D721Med (cell line): ENCODE data around the gene COL23A1.

Experiments
- DNase-seq: peaks from one replicate; pipeline ENCODE4 v3.0.0; 2011; ENCODE audit warnings: low spot score; ENCODE audit not compliant: insufficient read length
- FAIRE-seq: peaks from 2 replicates; lab custom pipeline; 2011; peaks lifted over from hg19 to GRCh38; lab: Jason Lieb, UNC
- TF ChIP-seq, protein P1 (sequence below): IDR thresholded peaks from 2 replicates; pipeline ENCODE4 v1.5.1; 2012; ENCODE audit warnings: mild to moderate bottlenecking, control low read depth; ENCODE audit not compliant: insufficient read depth; ENCODE audit errors: missing control alignments

COL23A1 gene

DNA sequence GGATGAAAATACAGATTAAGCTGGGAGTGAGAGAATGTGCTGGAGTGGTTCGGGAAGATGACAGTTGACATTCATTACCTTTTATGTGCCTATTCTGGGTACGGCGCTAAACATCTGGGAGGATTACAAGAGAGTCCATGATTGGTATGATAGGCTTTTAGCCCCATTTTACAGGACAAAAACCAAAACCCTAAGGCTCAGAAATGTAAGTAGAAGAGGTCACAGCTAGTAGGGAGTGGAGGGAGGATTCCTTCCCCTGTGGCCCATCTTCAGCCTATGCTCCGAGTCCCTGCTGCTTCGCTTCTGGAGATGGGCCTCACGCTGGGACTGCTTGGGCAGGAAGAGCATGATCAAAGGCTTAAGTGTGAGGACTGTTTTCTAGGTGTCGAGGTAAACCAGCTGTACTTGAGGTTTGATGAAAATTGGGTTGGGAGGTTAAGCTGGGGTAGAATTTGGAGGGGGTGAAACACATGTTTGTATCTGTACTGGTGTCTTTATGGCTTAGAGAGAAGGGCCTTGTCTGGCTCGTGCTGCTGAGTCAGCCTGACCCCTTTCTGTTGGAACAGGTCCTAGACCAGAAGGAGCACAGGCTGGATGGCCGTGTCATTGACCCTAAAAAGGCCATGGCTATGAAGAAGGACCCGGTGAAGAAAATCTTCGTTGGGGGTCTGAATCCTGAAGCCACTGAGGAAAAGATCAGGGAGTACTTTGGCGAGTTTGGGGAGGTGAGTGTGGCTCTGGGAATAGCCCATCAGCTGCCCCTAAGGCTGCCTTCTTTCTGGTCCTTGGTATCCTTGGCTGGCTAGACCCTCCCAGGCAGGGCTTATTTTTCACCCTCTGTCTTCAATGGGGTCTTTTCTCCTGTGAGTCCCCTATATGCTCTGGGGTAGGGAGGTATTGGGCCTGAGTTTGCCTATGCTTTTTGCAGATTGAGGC is 383.8 kb downstream of the COL23A1 start:
- TF ChIP-seq, protein P1, sequence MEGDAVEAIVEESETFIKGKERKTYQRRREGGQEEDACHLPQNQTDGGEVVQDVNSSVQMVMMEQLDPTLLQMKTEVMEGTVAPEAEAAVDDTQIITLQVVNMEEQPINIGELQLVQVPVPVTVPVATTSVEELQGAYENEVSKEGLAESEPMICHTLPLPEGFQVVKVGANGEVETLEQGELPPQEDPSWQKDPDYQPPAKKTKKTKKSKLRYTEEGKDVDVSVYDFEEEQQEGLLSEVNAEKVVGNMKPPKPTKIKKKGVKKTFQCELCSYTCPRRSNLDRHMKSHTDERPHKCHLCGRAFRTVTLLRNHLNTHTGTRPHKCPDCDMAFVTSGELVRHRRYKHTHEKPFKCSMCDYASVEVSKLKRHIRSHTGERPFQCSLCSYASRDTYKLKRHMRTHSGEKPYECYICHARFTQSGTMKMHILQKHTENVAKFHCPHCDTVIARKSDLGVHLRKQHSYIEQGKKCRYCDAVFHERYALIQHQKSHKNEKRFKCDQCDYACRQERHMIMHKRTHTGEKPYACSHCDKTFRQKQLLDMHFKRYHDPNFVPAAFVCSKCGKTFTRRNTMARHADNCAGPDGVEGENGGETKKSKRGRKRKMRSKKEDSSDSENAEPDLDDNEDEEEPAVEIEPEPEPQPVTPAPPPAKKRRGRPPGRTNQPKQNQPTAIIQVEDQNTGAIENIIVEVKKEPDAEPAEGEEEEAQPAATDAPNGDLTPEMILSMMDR = no peak
- DNase-seq (no peak), FAIRE-seq (no peak)

DNA sequence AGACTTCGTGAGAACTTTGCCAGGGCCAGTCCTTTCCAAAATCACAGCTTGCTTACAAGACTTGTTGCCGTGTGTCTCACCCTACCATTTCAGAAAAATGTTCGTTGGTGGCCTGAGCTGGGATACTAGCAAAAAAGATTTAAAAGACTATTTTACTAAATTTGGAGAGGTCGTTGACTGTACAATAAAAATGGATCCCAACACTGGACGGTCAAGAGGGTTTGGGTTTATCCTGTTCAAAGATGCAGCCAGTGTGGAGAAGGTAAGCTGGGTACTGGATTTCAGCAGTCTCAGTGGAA is 384.5 kb downstream of the COL23A1 start:
- FAIRE-seq = no peak
- TF ChIP-seq, protein P1 = no peak
- no peak for DNase-seq

- DNase-seq = peak; percentile 76
- no peak for FAIRE-seq
- TF ChIP-seq, protein P1 = no peak
Observed at GRCh38 chr5:178204935-178205748, 385.1 kb downstream of the COL23A1 start.

- DNase-seq (peak; percentile 99), FAIRE-seq (no peak)
- TF ChIP-seq, protein P1 = no peak
Observed at GRCh38 chr5:178204182-178204934, 385.8 kb downstream of the COL23A1 start, which contains the start of gene HNRNPAB. Gene HNRNPAB, plus strand, starts transcription at chr5:178204533. Its CDS starts 305 bp downstream, at chr5:178204838.

DNA sequence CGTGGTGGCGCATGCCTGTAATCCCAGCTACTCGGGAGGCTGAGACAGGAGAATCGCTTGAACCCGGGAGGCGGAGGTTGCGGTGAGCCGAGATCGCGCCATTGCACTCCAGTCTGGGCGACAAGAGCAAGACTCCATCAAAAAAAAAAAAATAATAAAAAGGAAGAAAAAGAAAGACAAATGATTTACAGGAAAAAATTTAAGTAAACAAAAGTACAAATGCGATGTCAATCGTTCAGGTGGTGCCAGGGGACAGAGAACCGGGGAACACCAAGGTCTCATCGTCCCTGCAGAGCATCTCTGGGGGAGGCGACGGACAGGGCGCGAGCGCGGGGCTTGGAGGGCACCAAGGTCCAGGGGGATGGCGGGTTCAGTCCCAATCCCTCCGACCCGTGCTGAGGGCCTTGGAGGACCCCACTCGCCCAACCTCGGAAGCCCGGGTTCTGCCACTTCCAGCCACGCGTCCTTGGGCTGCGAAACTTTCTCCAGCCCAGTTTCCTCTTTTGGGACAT is 386.5 kb downstream of the COL23A1 start:
- DNase-seq (no peak), FAIRE-seq (no peak)
- TF ChIP-seq, protein P1 = no peak

DNA sequence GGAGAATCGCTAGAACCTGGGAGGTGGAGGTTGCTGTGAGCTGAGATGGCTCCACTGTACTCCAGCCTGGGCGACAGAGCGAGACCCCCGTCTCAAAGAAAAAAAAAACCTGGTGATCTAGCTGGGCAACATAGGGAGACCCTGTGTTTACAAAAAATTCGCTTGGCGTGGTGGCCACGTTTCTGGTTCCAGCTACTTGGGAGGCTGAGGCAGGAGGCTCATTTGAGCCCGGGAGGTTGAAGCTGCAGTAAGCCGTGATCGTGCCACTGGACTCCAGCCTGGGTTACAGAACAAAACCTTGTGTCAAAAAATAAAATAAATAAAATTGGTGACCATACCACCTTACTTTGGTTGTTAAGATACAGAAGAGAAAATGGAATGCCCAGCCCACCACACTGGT is 387.7 kb downstream of the COL23A1 start:
- no peak for FAIRE-seq
- no peak for DNase-seq
- TF ChIP-seq, protein P1 = no peak
